HEK293 (cell line): ENCODE data around the gene NCK1.

Experiments used
- CTCF ChIP-seq: fragments of 450-650 bp; formaldehyde crosslinking; IDR thresholded peaks from 2 replicates; pipeline ENCODE4 v1.5.1; 2016; ENCODE audit warnings: missing biosample characterization, missing genetic modification characterization
- KLF7 ChIP-seq: fragments of 450-650 bp; formaldehyde crosslinking; IDR thresholded peaks from 2 replicates; pipeline ENCODE4 v1.5.1; 2016; ENCODE audit warnings: missing biosample characterization, missing genetic modification characterization, borderline replicate concordance
- ZNF544 ChIP-seq: fragments of 450-650 bp; formaldehyde crosslinking; IDR thresholded peaks from 2 replicates; pipeline ENCODE4 v1.5.0; 2017; ENCODE audit warnings: missing biosample characterization, missing genetic modification characterization

- TF ChIP-seq CTCF (tag by site-specific recombination), result no peak
- no peak for TF ChIP-seq KLF7 (tag by site-specific recombination)
- TF ChIP-seq ZNF544 (tag by site-specific recombination), result no peak
Measured at GRCh38 chr3:136982520-136983138, 120.6 kb downstream of the NCK1 start.
